ENCODE results near the gene CHCHD5. TPM values are rescaled to one million over a fixed set of nuclear protein-coding genes. Genes with fewer than 3 reads are reported as not detected.

The CHCHD5 gene
- total RNA-seq, 1 donor from 2014 or later: 10.4 TPM

DNA sequence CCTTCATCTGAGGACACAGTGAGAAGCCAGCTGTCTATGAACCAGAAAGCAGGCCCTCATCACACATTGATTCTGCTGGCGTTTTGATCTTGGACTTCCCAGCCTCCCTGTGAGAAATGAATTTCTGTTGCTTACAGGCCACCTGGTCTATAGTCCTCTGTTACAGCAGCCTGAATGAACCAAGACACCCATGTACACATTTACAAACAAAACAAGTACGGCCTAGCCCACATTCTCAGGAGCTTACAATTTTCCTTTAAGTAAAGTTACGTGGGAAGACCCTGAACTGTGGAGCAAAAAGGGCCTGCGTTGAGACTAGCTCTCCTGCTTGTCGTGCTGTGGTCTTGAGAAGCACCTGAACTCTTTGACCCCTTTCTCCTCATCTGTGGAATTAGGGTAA is 49.3 kb downstream of the CHCHD5 start:
- no peak overlapping the region for H3K9ac ChIP-seq (ENCODE audit: low read depth in 1 of 3, low read length in 3 of 3)
- no peaks in the 10 kb centered on the region for H3K36me3 ChIP-seq (ENCODE audit: control insufficient read depth in 3 of 3, insufficient read depth in 3 of 3, low read length in 3 of 3)
- peaks cover 3 to 7% (median 3%) of the 10 kb centered on the region in 3 donors for H3K4me1 ChIP-seq (ENCODE audit: control insufficient read depth in 3 of 3, insufficient read depth in 3 of 3, low read length in 3 of 3)
- no peak overlapping the region for H3K4me3 ChIP-seq (ENCODE audit: low read length in 3 of 3)
- peaks cover 0 to 10% (median 3%) of the 10 kb centered on the region in 3 donors for H3K27me3 ChIP-seq (ENCODE audit: control insufficient read depth in 3 of 3, insufficient read depth in 3 of 3, low read length in 3 of 3)
- no peaks in the 10 kb centered on the region for H3K9me3 ChIP-seq (ENCODE audit: control insufficient read depth in 3 of 3, low read length in 3 of 3)
- H3K27ac ChIP-seq (ENCODE audit: low read depth, low read length): no peak overlapping the region

DNA sequence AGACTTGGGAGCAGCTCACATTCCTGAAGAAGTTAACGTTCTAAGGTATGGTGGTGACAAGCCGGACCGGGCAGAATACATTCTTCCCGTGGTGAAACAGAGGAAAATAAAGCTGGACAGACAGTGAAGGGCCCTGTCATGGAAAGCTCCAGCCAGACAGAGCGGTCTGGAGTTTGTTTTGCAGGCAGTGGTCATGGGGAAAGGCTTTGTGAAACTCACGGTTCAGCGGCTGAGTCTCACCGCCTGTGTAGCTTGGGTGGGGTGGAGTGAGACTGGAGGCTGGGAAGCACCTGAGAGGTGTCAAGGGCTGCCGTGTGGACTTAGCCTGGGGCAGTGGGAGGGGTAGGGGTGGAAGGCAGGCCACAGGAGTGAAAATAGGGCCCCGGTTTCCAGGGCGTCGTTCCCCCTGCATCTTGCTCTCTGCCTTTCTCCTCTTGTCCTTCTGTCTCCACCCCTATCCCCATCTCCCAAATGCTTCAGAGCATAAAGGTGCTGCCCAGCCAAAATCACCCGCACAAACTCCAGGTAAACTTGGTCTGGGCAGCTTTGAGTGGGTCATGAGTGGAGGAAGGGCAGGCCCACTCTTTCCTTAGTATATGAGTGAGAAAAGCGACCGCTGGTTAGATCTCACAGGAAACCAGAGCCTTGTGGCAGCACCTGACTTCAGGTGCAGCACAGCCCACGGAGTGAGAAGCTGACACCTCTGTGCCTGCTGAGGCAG is 49.9 kb downstream of the CHCHD5 start:
- Histone ChIP-seq H3K27ac (ENCODE audit: low read depth, low read length) (no peak overlapping the region), H3K4me3 (ENCODE audit: low read length in 3 of 3) (no peak overlapping the region), H3K36me3 (ENCODE audit: control insufficient read depth in 3 of 3, insufficient read depth in 3 of 3, low read length in 3 of 3) (no peaks in the 10 kb centered on the region), H3K4me1 (ENCODE audit: control insufficient read depth in 3 of 3, insufficient read depth in 3 of 3, low read length in 3 of 3) (peaks cover 3 to 7% (median 3%) of the 10 kb centered on the region in 3 donors), H3K27me3 (ENCODE audit: control insufficient read depth in 3 of 3, insufficient read depth in 3 of 3, low read length in 3 of 3) (peaks cover 0 to 10% (median 3%) of the 10 kb centered on the region in 3 donors), H3K9ac (ENCODE audit: low read depth in 1 of 3, low read length in 3 of 3) (no peak overlapping the region), H3K9me3 (ENCODE audit: control insufficient read depth in 3 of 3, low read length in 3 of 3) (no peaks in the 10 kb centered on the region)

DNA sequence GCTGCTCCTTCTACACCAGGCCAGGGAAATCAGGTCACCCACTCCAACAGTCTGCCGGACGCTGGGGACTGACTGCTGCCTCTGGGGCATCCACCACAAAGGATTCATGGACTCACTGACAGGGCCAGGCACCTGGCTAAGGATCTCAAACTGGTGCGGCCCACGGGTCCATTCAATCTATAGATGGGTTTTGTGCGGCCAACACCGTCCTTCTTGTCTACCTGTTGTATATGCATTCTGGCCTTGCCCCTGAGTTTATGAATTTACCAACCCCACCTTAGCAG is 50.4 kb downstream of the CHCHD5 start:
- no peaks in the 10 kb centered on the region for H3K9me3 ChIP-seq (ENCODE audit: control insufficient read depth in 3 of 3, low read length in 3 of 3)
- H3K27ac ChIP-seq (ENCODE audit: low read depth, low read length): no peak overlapping the region
- no peaks in the 10 kb centered on the region for H3K36me3 ChIP-seq (ENCODE audit: control insufficient read depth in 3 of 3, insufficient read depth in 3 of 3, low read length in 3 of 3)
- peaks cover 0 to 8% (median 3%) of the 10 kb centered on the region in 3 donors for H3K27me3 ChIP-seq (ENCODE audit: control insufficient read depth in 3 of 3, insufficient read depth in 3 of 3, low read length in 3 of 3)
- no peak overlapping the region for H3K9ac ChIP-seq (ENCODE audit: low read depth in 1 of 3, low read length in 3 of 3)
- H3K4me1 ChIP-seq (ENCODE audit: control insufficient read depth in 3 of 3, insufficient read depth in 3 of 3, low read length in 3 of 3): peaks cover 3 to 7% (median 3%) of the 10 kb centered on the region in 3 donors
- no peak overlapping the region for H3K4me3 ChIP-seq (ENCODE audit: low read length in 3 of 3)

DNA sequence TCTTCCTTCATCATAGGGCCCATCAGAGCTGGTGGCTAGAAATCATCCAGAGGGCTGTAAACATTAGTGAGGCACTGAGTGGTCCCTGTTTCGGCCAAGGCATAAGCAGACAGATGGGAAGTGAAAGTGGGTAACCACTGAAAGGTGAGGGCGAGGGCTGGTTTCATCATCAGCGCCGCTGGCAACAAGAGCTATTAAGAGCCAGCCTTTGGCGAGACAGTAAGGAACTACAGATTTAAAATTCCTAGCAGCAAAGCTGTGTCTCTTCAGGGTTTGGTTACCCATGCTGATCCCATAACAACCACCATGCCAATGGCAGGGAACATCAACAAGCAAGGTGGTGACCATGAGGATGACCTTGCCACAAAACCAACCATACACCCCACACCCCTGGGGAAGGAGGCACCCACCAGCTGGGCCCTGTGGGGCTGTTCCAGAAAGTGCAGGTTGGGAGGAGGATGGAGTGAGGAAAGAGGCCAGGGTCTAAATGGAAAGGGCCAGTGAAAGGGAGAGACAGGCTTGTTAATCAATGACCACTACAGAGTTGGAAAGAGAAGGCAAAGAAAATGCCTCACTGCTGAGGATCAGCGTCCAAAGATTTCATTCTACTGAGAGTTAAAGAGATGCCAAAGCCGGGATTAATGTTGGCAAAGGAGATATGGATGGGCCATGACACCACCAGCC is 52.3 kb downstream of the CHCHD5 start:
- Histone ChIP-seq H3K27me3 (ENCODE audit: control insufficient read depth in 3 of 3, insufficient read depth in 3 of 3, low read length in 3 of 3) (peaks cover 0 to 2% (median 0%) of the 10 kb centered on the region in 3 donors), H3K4me3 (ENCODE audit: low read length in 3 of 3) (no peak overlapping the region), H3K9me3 (ENCODE audit: control insufficient read depth in 3 of 3, low read length in 3 of 3) (no peaks in the 10 kb centered on the region), H3K9ac (ENCODE audit: low read depth in 1 of 3, low read length in 3 of 3) (no peak overlapping the region), H3K4me1 (ENCODE audit: control insufficient read depth in 3 of 3, insufficient read depth in 3 of 3, low read length in 3 of 3) (peaks cover 0 to 7% (median 2%) of the 10 kb centered on the region in 3 donors), H3K36me3 (ENCODE audit: control insufficient read depth in 3 of 3, insufficient read depth in 3 of 3, low read length in 3 of 3) (no peaks in the 10 kb centered on the region), H3K27ac (ENCODE audit: low read depth, low read length) (no peak overlapping the region)

DNA sequence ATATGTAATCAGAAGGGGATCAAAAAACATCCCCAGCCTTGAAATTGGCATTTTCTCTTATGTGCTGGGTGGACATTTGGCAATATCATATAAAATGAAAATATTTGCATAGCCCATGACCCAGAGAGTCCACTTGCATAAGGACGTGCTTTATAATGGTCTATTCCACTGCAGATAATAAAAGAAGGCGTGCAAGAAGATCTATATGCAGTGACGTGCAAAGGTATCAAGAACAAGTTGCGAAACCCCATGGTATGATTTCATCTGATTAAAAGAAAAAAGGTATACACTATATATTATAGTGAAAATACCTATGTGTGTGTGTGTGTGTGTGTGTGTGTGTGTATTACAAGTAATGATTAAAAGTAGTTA is 52.9 kb downstream of the CHCHD5 start:
- Histone ChIP-seq H3K27me3 (ENCODE audit: control insufficient read depth in 3 of 3, insufficient read depth in 3 of 3, low read length in 3 of 3) (no peaks in the 10 kb centered on the region), H3K27ac (ENCODE audit: low read depth, low read length) (no peak overlapping the region), H3K4me3 (ENCODE audit: low read length in 3 of 3) (no peak overlapping the region), H3K9me3 (ENCODE audit: control insufficient read depth in 3 of 3, low read length in 3 of 3) (no peaks in the 10 kb centered on the region), H3K9ac (ENCODE audit: low read depth in 1 of 3, low read length in 3 of 3) (no peak overlapping the region), H3K4me1 (ENCODE audit: control insufficient read depth in 3 of 3, insufficient read depth in 3 of 3, low read length in 3 of 3) (peaks cover 0 to 7% (median 2%) of the 10 kb centered on the region in 3 donors), H3K36me3 (ENCODE audit: control insufficient read depth in 3 of 3, insufficient read depth in 3 of 3, low read length in 3 of 3) (no peaks in the 10 kb centered on the region)

Small RNAs within 50 kb of the gene (small RNA-seq; reads per million reads assigned to genes)
- gene RF00019: not detected

Other genes starting within 250 kb of the CHCHD5 start
- gene RGPD8, start 151.0 kb upstream of the CHCHD5 start, total RNA-seq: 18.3 TPM
- 15.1 TPM for gene TTL, start 102.5 kb upstream of the CHCHD5 start, total RNA-seq
- 20.9 TPM for gene POLR1B, start 42.1 kb upstream of the CHCHD5 start, total RNA-seq
- 15.7 TPM for gene SLC20A1, start 61.3 kb downstream of the CHCHD5 start, total RNA-seq
- gene NT5DC4, start 136.4 kb downstream of the CHCHD5 start, total RNA-seq: not detected
- 1.0 TPM for gene CKAP2L, start 180.0 kb downstream of the CHCHD5 start, total RNA-seq
- gene IL1A, start 199.9 kb downstream of the CHCHD5 start, total RNA-seq: not detected

All from skeletal muscle tissue (tissue), 5 donors.